ENCODE results near the gene KCNS1. TPM values are rescaled to one million over a fixed set of nuclear protein-coding genes. Genes with fewer than 3 reads are reported as not detected.

KCNS1 gene
- total RNA-seq, 1 experiment from 2014 or later: 10.7 TPM

DNA sequence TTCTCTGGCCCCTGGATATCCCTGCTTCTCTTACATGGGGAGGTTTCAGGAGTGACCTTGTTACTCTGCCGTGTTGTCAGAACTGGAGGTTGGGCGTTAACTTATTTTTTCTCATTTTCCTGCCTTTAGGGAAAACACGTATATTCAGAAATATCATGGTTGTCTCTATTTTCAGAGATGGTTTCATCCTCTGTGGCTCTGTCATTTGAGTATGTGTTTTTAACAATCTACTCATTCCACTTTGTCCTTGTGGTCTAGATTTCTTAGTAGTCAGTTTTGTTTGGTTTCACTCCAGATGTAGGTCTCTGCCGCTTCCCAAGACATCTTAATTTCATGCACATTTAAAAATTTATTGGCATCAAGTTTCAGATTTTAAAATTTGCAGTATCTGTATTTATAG, 45.9 kb downstream of the KCNS1 start:
- no TSS peak for BruUV-seq (replicated peaks)
- Mint-ChIP-seq H3K4me1 (ENCODE audit: low read depth, unreplicated experiment) (peaks cover 11% of the 10 kb centered on the region), H3K36me3 (ENCODE audit: insufficient read depth, unreplicated experiment) (peaks cover 4% of the 10 kb centered on the region), H3K27me3 (ENCODE audit: unreplicated experiment) (no peaks in the 10 kb centered on the region), H3K4me3 (ENCODE audit: low read depth, unreplicated experiment) (no peak overlapping the region), H3K9me3 (ENCODE audit: low read depth, unreplicated experiment) (no peaks in the 10 kb centered on the region), H3K27ac (ENCODE audit: unreplicated experiment) (no peak overlapping the region)
- TF ChIP-seq, protein P1, sequence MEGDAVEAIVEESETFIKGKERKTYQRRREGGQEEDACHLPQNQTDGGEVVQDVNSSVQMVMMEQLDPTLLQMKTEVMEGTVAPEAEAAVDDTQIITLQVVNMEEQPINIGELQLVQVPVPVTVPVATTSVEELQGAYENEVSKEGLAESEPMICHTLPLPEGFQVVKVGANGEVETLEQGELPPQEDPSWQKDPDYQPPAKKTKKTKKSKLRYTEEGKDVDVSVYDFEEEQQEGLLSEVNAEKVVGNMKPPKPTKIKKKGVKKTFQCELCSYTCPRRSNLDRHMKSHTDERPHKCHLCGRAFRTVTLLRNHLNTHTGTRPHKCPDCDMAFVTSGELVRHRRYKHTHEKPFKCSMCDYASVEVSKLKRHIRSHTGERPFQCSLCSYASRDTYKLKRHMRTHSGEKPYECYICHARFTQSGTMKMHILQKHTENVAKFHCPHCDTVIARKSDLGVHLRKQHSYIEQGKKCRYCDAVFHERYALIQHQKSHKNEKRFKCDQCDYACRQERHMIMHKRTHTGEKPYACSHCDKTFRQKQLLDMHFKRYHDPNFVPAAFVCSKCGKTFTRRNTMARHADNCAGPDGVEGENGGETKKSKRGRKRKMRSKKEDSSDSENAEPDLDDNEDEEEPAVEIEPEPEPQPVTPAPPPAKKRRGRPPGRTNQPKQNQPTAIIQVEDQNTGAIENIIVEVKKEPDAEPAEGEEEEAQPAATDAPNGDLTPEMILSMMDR (IDR thresholded peaks at IDR 0.05; ENCODE audit: unreplicated experiment): no peak
- intact Hi-C loops (cut with micrococcal nuclease; ENCODE audit: unreplicated experiment): no loop called here
- CTCF ChIA-PET: interaction anchor here (0.7 kb wide), 1 partner anchor 55 kb away, joined by 4 read pairs; no protein-coding TSS in a partner anchor
- no peak for DNase-seq

DNA sequence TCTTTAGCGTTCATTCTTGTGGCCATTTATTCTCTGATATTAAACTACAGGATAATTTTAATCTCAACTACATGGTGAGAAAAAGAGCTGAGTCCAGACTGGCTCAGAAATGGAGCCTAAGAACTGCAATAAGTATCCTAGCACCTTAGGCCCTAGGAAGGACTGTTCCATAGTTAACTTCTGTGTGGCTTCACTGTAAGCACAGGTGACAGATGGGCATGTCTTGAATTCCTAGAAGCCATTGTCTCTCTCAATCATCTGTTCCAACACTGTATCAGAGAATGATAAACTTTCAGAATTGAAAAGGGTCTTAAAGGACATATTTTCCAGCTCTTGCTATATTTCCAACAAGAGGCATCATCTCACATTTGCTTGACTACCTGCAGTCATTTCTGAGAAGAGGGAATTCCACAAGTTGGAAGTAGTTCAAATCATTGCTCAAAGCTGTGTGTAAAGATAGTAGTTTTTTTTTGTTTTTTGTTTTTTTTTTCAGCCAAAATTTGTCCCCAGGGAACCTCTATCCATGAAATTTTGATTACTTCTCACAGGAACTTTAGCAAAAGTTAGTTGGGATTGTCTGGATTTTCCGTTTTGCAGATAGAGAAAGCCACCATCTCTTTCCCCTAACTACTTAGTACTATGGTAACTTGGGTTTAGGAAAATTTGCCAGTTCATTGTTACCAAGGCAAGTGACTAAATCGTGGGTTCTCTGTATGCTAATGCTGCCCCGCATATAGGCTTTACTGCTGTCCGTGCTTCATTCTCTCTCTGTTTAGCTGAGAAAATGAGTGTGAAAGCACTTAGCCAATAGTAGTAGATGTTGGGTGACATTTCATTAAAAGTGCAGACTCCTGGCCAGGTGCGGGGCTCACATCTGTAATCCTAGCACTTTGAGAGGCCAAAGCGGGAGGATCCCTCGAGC, 47.2 kb downstream of the KCNS1 start:
- no peak for DNase-seq
- CTCF ChIA-PET: interaction anchor here (0.9 to 1.2 kb wide), 3 partner anchors 8 to 10 kb away, joined by 3 read pairs; no protein-coding TSS in a partner anchor
- TF ChIP-seq, protein P1 (IDR thresholded peaks at IDR 0.05; ENCODE audit: unreplicated experiment): no peak
- no peaks in the 10 kb centered on the region for H3K4me1 Mint-ChIP-seq (ENCODE audit: low read depth, unreplicated experiment)
- H3K27ac Mint-ChIP-seq (ENCODE audit: unreplicated experiment): no peak overlapping the region
- intact Hi-C loops (cut with micrococcal nuclease; ENCODE audit: unreplicated experiment): no loop called here
- BruUV-seq (replicated peaks): no TSS peak
- H3K4me3 Mint-ChIP-seq (ENCODE audit: low read depth, unreplicated experiment): no peak overlapping the region
- peaks cover 4% of the 10 kb centered on the region for H3K36me3 Mint-ChIP-seq (ENCODE audit: insufficient read depth, unreplicated experiment)
- H3K27me3 Mint-ChIP-seq (ENCODE audit: unreplicated experiment): no peaks in the 10 kb centered on the region
- H3K9me3 Mint-ChIP-seq (ENCODE audit: low read depth, unreplicated experiment): no peaks in the 10 kb centered on the region

DNA sequence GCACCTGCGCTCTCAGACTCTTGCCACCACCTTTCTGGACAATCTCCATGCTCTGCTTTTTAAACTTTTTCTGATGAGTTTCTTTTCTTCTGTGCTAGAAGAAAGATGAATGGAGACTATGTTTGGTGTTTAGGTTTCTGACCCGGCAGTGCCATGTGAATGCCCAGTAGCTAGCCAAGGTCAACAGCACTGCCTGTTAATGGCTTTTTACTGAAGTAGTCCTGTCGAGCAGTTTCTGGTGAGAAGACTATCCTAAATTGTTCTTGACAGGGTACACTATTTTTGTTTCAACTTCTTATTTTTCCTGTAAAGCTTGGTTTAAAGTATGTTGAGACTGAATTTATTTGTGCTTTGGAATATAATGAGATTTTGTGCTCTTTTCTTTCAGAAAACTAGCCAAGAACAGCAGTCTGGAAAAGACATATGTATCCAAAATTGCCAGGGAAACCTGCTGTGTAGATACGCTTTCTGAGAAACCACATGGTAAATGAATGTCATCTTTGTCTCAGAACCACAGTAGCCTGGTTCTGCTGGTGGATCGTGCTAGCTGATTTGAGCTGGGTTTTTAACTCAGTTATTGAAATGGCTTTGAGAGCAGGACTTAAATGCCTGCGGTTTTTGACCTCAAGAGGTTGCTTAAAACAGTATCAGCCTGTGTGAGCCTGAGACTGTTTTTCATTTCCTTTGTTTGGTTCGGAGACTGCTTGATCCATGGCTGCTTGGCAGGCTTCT, 48.1 kb downstream of the KCNS1 start:
- no TSS peak for BruUV-seq (replicated peaks)
- TF ChIP-seq, protein P1 (IDR thresholded peaks at IDR 0.05; ENCODE audit: unreplicated experiment): no peak

DNA sequence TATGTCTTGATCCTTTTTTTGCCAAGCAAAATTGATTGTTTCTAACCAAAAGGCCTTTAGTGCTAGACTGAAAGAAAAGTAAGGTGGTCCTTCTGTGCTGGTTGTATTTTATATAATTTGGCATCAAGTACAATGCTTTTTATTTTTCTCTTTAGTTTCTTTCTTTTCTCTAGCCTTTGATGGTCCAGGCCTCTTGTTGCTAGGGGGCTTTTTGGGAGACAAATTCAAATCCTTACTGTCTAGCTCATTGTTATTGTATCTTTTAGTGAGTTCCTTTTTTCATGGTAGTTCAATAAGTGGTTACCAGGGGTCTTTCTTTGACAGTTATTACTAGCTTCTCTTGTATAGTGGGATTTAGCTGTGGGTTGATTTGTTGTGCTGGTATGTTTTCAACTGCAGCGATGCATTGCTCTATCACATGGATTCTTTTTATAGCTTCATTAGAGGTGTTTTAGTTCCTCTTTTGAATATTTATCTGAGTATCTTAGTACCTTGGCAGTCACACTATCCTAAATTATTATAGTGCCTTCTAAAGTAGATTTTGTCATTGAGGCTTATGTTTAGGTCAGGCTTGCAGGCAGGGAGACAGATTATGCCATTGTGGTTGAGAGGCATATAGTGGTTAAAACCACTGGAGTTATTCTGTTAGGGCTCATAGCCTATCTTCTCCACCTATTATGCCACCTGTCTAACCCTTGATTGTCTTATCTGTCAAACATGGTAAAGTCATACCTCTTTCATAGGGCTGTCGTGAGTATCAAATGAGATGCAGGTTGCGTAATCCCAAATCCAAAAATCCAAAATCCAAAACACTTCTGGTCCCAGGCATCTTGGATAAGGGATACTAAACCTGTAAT, 49.5 kb downstream of the KCNS1 start:
- H3K27ac Mint-ChIP-seq (ENCODE audit: unreplicated experiment): no peak overlapping the region
- CTCF ChIA-PET: interaction anchor here (0.9 to 1.7 kb wide), 3 partner anchors 44 to 59 kb away, joined by 3 to 8 read pairs (median 3); no protein-coding TSS in a partner anchor
- intact Hi-C loops (cut with micrococcal nuclease; ENCODE audit: unreplicated experiment): no loop called here
- no peaks in the 10 kb centered on the region for H3K9me3 Mint-ChIP-seq (ENCODE audit: low read depth, unreplicated experiment)
- H3K27me3 Mint-ChIP-seq (ENCODE audit: unreplicated experiment): no peaks in the 10 kb centered on the region
- TF ChIP-seq, protein P1 (IDR thresholded peaks at IDR 0.05; ENCODE audit: unreplicated experiment): no peak
- BruUV-seq (replicated peaks): no TSS peak
- no peak overlapping the region for H3K4me3 Mint-ChIP-seq (ENCODE audit: low read depth, unreplicated experiment)
- DNase-seq: no peak
- H3K36me3 Mint-ChIP-seq (ENCODE audit: insufficient read depth, unreplicated experiment): peaks cover 4% of the 10 kb centered on the region
- no peaks in the 10 kb centered on the region for H3K4me1 Mint-ChIP-seq (ENCODE audit: low read depth, unreplicated experiment)

More for the DNA sequence above, 48.1 kb downstream of the KCNS1 start:
- intact Hi-C loops (cut with micrococcal nuclease; ENCODE audit: unreplicated experiment): no loop called here
- Mint-ChIP-seq H3K9me3 (ENCODE audit: low read depth, unreplicated experiment) (no peaks in the 10 kb centered on the region), H3K4me3 (ENCODE audit: low read depth, unreplicated experiment) (no peak overlapping the region), H3K27me3 (ENCODE audit: unreplicated experiment) (no peaks in the 10 kb centered on the region), H3K27ac (ENCODE audit: unreplicated experiment) (no peak overlapping the region), H3K4me1 (ENCODE audit: low read depth, unreplicated experiment) (no peaks in the 10 kb centered on the region), H3K36me3 (ENCODE audit: insufficient read depth, unreplicated experiment) (peaks cover 4% of the 10 kb centered on the region)
- no peak for DNase-seq
- CTCF ChIA-PET: interaction anchor here (0.9 to 1.2 kb wide), 3 partner anchors 9 to 58 kb away, joined by 3 read pairs; no protein-coding TSS in a partner anchor
